Stomach smooth muscle (tissue), 2 donors: ENCODE measurements around the gene PTGES3L.
"Not testable (repeated sequence)": the region's sequence is repeated elsewhere in the genome, so short reads cannot be mapped to it uniquely, and the experiment has no call there.

Experiments used
- H3K27ac ChIP-seq: one replicate; pipeline ENCODE4 v1.7.0; 2013; ENCODE audit warnings: mild to moderate bottlenecking, low read length, inconsistent platforms
- H3K27me3 ChIP-seq, 2 donors: one replicate each; pipeline ENCODE4 v1.7.0; 2013; ENCODE audit warnings: low read length in 2 of 2; ENCODE audit not compliant: insufficient read depth in 2 of 2, control insufficient read depth in 1 of 2
- H3K36me3 ChIP-seq, 2 donors: one replicate each; pipeline ENCODE4 v1.7.0; 2013; ENCODE audit warnings: low read length in 2 of 2; ENCODE audit not compliant: control insufficient read depth in 2 of 2, insufficient read depth in 2 of 2
- H3K4me1 ChIP-seq: one replicate; pipeline ENCODE4 v1.7.0; 2013; ENCODE audit warnings: low read length; ENCODE audit not compliant: control insufficient read depth, insufficient read depth
- H3K4me3 ChIP-seq, 2 donors: one replicate each; pipeline ENCODE4 v1.7.0; 2013; ENCODE audit warnings: low read length in 2 of 2
- H3K9ac ChIP-seq, 2 donors: one replicate each; pipeline ENCODE4 v1.7.0; 2013; ENCODE audit warnings: low read length in 2 of 2, mild to moderate bottlenecking in 1 of 2
- H3K9me3 ChIP-seq, 2 donors: one replicate each; pipeline ENCODE4 v1.7.0; 2013; ENCODE audit warnings: low read length in 2 of 2; ENCODE audit not compliant: control insufficient read depth in 2 of 2
- donor health status: healthy.
- donor health status: Pancreatic carcinoma.

PTGES3L gene

GRCh38 chr17:43013296-43013695, 33.4 kb upstream of the PTGES3L start:
- H3K4me1 ChIP-seq, result peaks cover 30% of the 10 kb centered on the region
- H3K4me3 ChIP-seq, result no peak overlapping the region
- no peaks in the 10 kb centered on the region for H3K27me3 ChIP-seq
- no peaks in the 10 kb centered on the region for H3K9me3 ChIP-seq
- H3K9ac ChIP-seq, result no peak overlapping the region
- no peak overlapping the region for H3K27ac ChIP-seq
- peaks cover 32 to 36% of the 10 kb centered on the region in 2 donors for H3K36me3 ChIP-seq

- Histone ChIP-seq H3K9ac (peak overlapping the region in 1 of 2 donors; percentile 47), H3K4me3 (no peak overlapping the region), H3K4me1 (peaks cover 26% of the 10 kb centered on the region), H3K9me3 (no peaks in the 10 kb centered on the region), H3K27ac (no peak overlapping the region), H3K27me3 (no peaks in the 10 kb centered on the region), H3K36me3 (peaks cover 26 to 29% of the 10 kb centered on the region in 2 donors)
Observed at GRCh38 chr17:43011728-43012472, 32.0 kb upstream of the PTGES3L start.

DNA sequence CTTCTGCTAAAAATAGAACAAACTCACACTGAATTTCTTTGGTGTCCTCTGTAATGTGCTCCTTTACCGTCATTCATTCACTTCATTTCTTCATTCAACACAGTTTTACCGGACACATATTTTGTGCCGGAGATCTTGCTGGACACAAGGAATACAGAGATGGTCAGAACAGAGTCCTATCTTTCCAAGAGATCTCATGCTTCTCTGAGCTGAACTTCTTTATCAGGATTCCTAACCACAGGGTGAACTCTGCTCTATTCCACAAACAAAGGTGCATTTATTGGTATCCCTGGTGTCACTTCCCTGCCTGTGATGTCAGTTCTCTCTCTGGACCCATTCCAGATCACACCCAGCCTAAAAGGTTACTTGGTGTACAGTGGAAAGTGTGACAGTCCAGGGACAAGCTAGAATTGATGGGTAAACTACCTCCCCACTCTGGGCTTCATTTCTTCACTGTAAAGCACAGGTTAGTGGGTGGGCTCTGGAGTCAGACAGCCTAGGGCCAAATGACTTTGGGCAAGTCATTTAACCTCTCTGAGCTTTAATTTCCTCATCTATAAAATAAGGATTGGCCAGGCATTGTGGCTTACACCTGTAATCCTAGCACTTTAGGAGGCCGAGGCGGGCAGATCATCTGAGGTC, 30.9 kb upstream of the PTGES3L start:
- Histone ChIP-seq H3K27ac (no peak overlapping the region), H3K27me3 (no peaks in the 10 kb centered on the region), H3K9ac (no peak overlapping the region), H3K4me1 (peaks cover 21% of the 10 kb centered on the region), H3K36me3 (peaks cover 18 to 25% of the 10 kb centered on the region in 2 donors), H3K9me3 (no peaks in the 10 kb centered on the region), H3K4me3 (no peak overlapping the region)

GRCh38 chr17:43006639-43007551, 27.0 kb upstream of the PTGES3L start, which contains the start of gene IFI35:
TSS of gene IFI35 (plus strand) at chr17:43006784. CDS start at chr17:43006948, 164 bp downstream.
- H3K9me3 ChIP-seq, result no peaks in the 10 kb centered on the region
- H3K27me3 ChIP-seq, result no peaks in the 10 kb centered on the region
- peak within 1 kb of the TSS; percentile 96 to 97 for H3K9ac ChIP-seq
- H3K36me3 ChIP-seq, result peaks cover 9 to 17% of the 10 kb centered on the region in 2 donors
- H3K27ac ChIP-seq, result peak within 1 kb of the TSS; percentile 92
- H3K4me1 ChIP-seq, result peaks cover 4% of the 10 kb centered on the region
- H3K4me3 ChIP-seq, result peak within 1 kb of the TSS; percentile 93 to 97

- H3K27ac ChIP-seq, result no peak overlapping the region
- H3K4me3 ChIP-seq, result no peak overlapping the region
- no peaks in the 10 kb centered on the region for H3K27me3 ChIP-seq
- H3K9ac ChIP-seq, result no peak overlapping the region
- H3K4me1 ChIP-seq, result peaks cover 18% of the 10 kb centered on the region
- peaks cover 11 to 32% of the 10 kb centered on the region in 2 donors for H3K36me3 ChIP-seq
- H3K9me3 ChIP-seq, result no peaks in the 10 kb centered on the region
Observed at GRCh38 chr17:43003542-43004172, 23.8 kb upstream of the PTGES3L start.

DNA sequence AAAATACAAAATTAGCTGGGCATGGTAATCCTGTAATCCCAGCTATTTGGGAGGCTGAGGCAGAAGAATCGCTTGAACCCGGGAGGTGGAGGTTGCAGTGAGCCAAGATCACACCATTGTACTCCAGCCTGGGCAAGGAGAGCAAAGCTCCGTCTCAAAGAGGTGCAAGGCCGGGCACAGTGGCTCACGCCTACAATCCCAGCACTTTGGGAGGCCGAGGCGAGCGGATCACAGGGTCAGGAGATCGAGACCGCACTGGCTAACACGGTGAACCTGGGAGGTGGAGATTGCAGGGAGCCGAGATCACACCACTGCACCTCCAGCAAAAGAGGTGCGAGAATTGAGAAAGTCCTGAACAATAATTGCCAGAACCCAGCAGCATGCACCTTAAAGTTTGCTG, 21.0 kb upstream of the PTGES3L start:
- H3K9ac ChIP-seq, H3K4me3 ChIP-seq: not testable (repeated sequence)
- H3K36me3 ChIP-seq, result peaks cover 11 to 32% of the 10 kb centered on the region in 2 donors

GRCh38 chr17:42999003-42999525, 19.2 kb upstream of the PTGES3L start:
- H3K9ac ChIP-seq, result peak overlapping the region; percentile 99
- H3K4me1 ChIP-seq, result peaks cover 22% of the 10 kb centered on the region
- H3K36me3 ChIP-seq, result peaks cover 11 to 32% of the 10 kb centered on the region in 2 donors

More for the DNA sequence above, 21.0 kb upstream of the PTGES3L start:
- peaks cover 22% of the 10 kb centered on the region for H3K4me1 ChIP-seq
- H3K9me3 ChIP-seq, H3K27me3 ChIP-seq, H3K27ac ChIP-seq: not testable (repeated sequence)

GRCh38 chr17:42997984-42998938, 18.4 kb upstream of the PTGES3L start, which contains the start of gene RPL27:
TSS of gene RPL27 (plus strand) at chr17:42998419. CDS start at chr17:42998751, 332 bp downstream.
- peaks cover 22% of the 10 kb centered on the region for H3K4me1 ChIP-seq
- H3K36me3 ChIP-seq, result peaks cover 8 to 29% of the 10 kb centered on the region in 2 donors

More at GRCh38 chr17:42999003-42999525, 19.2 kb upstream of the PTGES3L start:
- peak overlapping the region; percentile 96 for H3K27ac ChIP-seq
- H3K9me3 ChIP-seq, result no peaks in the 10 kb centered on the region
- H3K4me3 ChIP-seq, result peak overlapping the region; percentile 95 to 96
- no peaks in the 10 kb centered on the region for H3K27me3 ChIP-seq

GRCh38 chr17:42997390-42997983, 17.6 kb upstream of the PTGES3L start:
- peaks cover 22% of the 10 kb centered on the region for H3K4me1 ChIP-seq
- H3K9ac ChIP-seq, result peak overlapping the region; percentile 22 to 75
- H3K27me3 ChIP-seq, result no peaks in the 10 kb centered on the region
- H3K27ac ChIP-seq, result peak overlapping the region; percentile 96
- H3K36me3 ChIP-seq, result peaks cover 5 to 26% of the 10 kb centered on the region in 2 donors
- peak overlapping the region; percentile 31 to 96 for H3K4me3 ChIP-seq
- no peaks in the 10 kb centered on the region for H3K9me3 ChIP-seq

More at GRCh38 chr17:42997984-42998938, 18.4 kb upstream of the PTGES3L start, which contains the start of gene RPL27:
- H3K9me3 ChIP-seq, result no peaks in the 10 kb centered on the region
- H3K4me3 ChIP-seq, result peak within 1 kb of the TSS; percentile 95 to 96
- peak within 1 kb of the TSS; percentile 96 for H3K27ac ChIP-seq
- H3K9ac ChIP-seq, result peak within 1 kb of the TSS; percentile 99
- no peaks in the 10 kb centered on the region for H3K27me3 ChIP-seq
